Activated naive CD4-positive, alpha-beta T cell treated with anti-CD3 and anti-CD28 coated beads, Interleukin-2, amount 50 U/mL, for 24 hours (primary cell): ENCODE results near the gene AADACL4.
"Not testable (repeated sequence)": the region's sequence is repeated elsewhere in the genome, so short reads cannot be mapped to it uniquely, and the experiment has no call there.

Experiments
- H3K27ac Mint-ChIP-seq: one replicate; pipeline ENCODE4 v1.8.0; 2021; ENCODE audit warnings: mild to moderate bottlenecking, mixed read lengths
- H3K27me3 Mint-ChIP-seq: one replicate; pipeline ENCODE4 v1.8.0; 2021; ENCODE audit warnings: mixed read lengths
- H3K36me3 Mint-ChIP-seq: one replicate; pipeline ENCODE4 v1.8.0; 2021; ENCODE audit warnings: mixed read lengths
- H3K4me1 Mint-ChIP-seq: one replicate; pipeline ENCODE4 v1.8.0; 2021; ENCODE audit warnings: mixed read lengths
- H3K4me3 Mint-ChIP-seq: one replicate; pipeline ENCODE4 v1.8.0; 2021; ENCODE audit warnings: mild to moderate bottlenecking, mixed read lengths
- H3K9me3 Mint-ChIP-seq: one replicate; pipeline ENCODE4 v1.8.0; 2021; ENCODE audit warnings: mixed read lengths

Gene AADACL4

DNA sequence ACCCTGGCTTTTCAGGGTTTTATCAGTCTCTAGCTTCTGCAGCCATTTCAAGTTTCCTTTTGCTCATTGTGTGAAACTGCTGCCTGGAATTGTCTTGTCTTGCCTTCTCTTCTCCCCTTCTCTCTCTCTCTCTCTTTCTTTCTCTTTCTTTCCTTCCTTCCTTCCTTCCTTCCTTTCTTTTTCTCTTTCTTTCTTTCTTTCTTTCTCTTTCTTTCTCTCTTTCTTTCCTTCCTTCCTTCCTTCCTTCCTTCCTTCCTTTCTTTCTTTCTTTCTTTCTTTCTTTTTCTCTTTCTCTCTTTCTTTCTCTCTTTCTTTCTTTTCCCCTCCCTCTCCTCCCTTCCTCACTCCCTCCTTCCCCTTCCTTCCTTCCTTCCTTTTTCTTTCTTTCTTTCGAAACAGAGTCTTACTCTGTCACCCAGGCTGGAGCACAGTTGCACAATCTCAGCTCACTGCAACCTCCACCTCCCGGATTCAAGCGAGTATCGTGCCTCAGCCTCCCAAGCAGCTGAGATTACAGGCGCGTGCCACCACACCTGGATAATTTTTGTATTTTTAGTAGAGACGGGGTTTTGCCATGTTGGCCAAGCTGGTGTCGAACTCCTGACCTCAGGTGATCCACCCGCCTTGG lies 14.1 kb downstream of the AADACL4 start:
- not testable (repeated sequence) for H3K27me3 Mint-ChIP-seq

DNA sequence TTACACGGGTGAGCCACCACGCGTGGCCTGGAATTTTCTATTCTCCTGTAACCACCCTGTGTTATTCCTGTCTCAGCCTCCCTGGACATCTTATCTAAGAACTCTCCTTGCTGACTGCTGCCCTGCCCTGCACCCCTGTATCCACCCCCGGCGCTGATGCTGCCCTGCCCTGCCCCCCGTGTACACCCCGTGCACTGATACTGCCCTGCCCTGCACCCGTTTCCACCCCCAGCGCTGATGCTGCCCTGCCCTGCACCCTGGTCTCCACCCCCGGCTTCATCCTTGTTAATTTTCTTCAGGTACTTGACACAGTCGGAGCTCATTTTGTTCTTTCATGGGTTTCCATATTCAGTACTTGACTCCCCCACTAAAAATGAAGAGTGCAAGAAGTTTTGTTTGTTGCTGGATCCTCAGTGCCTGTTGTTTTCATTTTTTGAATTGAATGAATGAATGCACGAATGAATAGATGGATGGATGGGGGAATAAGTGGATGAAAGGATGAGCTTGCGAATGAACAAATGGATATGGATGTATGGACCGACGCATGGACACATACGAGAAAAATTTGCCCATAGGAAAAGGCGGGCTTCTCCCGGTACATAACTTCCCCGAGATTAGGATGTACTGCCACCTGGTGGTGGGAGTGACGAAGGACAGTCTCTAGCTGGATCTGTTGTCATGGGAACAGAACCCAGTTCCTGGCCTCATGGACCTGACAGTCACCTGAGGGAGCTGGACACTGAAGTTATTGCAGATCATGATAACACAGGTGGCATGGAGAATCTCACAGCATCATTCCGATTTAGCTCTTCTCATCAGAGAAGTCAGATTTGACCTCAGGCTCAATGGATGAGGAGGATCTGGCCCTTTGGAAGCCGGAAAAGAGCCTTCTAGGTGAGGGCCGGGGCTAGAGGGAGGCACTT lies 14.9 kb downstream of the AADACL4 start:
- no peak overlapping the region for H3K27ac Mint-ChIP-seq

More for the DNA sequence above, 14.1 kb downstream of the AADACL4 start:
- not testable (repeated sequence) for H3K4me1 Mint-ChIP-seq, H3K36me3 Mint-ChIP-seq, H3K4me3 Mint-ChIP-seq, H3K27ac Mint-ChIP-seq, H3K9me3 Mint-ChIP-seq

DNA sequence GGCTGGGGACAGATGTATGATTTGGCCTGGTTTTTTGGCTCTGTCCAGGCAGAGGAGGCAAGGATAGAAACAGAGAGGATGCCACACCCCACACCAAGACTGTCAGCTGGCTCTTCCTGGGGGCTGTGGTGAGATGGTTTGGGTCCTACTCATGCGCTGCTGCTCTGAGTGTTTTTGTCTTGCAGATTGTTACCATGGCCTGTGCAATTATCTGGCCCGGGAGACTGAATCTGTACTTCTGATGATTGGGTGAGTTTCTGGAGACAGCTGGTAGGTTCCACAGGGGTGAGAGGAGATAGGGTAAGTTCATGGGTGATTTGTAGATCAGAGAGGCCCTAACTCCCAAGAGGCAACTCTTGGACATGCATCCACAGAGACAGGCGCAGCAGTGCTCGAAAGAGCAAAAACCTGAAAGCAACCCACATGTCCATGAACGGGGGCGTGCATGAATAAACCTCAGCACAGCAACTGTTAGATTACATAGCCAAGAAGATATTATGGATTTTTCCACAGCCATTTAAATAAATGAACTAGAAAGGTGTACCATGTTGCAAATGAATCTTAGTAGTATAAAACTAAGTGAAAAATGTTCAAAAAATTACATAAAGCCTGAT lies 17.8 kb downstream of the AADACL4 start:
- H3K36me3 Mint-ChIP-seq: no peaks in the 10 kb centered on the region
- H3K27me3 Mint-ChIP-seq: no peaks in the 10 kb centered on the region
- H3K9me3 Mint-ChIP-seq: no peaks in the 10 kb centered on the region
- no peak overlapping the region for H3K4me3 Mint-ChIP-seq
- H3K4me1 Mint-ChIP-seq: peaks cover 5% of the 10 kb centered on the region
- H3K27ac Mint-ChIP-seq: no peak overlapping the region

More for the DNA sequence above, 14.9 kb downstream of the AADACL4 start:
- no peaks in the 10 kb centered on the region for H3K9me3 Mint-ChIP-seq
- H3K4me3 Mint-ChIP-seq: peak overlapping the region; percentile 67
- H3K36me3 Mint-ChIP-seq: no peaks in the 10 kb centered on the region
- peaks cover 5% of the 10 kb centered on the region for H3K4me1 Mint-ChIP-seq
- H3K27me3 Mint-ChIP-seq: no peaks in the 10 kb centered on the region

GRCh38 chr1:12662556-12662955 lies 18.7 kb downstream of the AADACL4 start:
- Mint-ChIP-seq H3K9me3 (no peaks in the 10 kb centered on the region), H3K4me3 (no peak overlapping the region), H3K27me3 (no peaks in the 10 kb centered on the region), H3K36me3 (no peaks in the 10 kb centered on the region), H3K4me1 (peaks cover 5% of the 10 kb centered on the region), H3K27ac (no peak overlapping the region)

DNA sequence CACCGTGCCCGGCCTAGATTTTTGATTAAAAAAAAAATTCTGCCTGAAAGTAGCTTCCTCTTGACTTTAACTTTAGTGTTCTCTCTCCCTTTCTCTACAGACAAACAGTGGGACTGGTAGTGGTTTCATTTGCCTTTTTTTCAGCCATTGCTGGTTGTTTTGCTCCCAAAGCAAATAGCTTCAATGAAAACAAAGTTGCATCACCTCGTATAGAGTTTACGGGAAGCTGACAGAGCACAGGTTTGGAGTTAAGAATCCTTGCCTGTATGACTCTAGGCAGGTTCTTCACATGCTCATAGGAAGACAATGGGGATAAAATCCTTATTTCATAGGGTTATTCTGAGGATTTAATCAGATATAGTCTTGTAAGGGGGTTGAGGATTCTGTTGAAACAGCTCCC lies 21.6 kb downstream of the AADACL4 start:
- Mint-ChIP-seq H3K9me3 (no peaks in the 10 kb centered on the region), H3K4me3 (no peak overlapping the region), H3K4me1 (no peaks in the 10 kb centered on the region), H3K27me3 (no peaks in the 10 kb centered on the region), H3K36me3 (no peaks in the 10 kb centered on the region), H3K27ac (no peak overlapping the region)

DNA sequence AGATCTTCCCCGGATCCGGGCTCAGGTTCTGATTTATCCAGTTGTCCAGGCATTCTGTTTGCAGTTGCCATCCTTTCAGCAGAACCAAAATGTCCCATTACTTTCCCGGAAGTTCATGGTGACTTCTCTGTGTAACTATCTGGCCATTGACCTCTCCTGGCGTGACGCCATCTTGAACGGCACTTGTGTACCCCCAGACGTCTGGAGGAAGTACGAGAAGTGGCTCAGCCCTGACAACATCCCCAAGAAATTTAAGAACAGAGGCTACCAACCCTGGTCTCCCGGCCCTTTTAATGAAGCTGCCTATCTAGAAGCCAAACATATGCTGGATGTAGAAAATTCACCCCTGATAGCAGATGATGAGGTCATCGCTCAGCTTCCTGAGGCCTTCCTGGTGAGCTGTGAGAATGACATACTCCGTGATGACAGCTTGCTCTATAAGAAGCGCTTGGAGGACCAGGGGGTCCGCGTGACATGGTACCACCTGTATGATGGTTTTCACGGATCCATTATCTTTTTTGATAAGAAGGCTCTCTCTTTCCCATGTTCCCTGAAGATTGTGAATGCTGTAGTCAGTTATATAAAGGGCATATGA lies 22.4 kb downstream of the AADACL4 start:
- Mint-ChIP-seq H3K27me3 (no peaks in the 10 kb centered on the region), H3K9me3 (no peaks in the 10 kb centered on the region), H3K4me3 (no peak overlapping the region), H3K27ac (no peak overlapping the region), H3K36me3 (no peaks in the 10 kb centered on the region), H3K4me1 (no peaks in the 10 kb centered on the region)

DNA sequence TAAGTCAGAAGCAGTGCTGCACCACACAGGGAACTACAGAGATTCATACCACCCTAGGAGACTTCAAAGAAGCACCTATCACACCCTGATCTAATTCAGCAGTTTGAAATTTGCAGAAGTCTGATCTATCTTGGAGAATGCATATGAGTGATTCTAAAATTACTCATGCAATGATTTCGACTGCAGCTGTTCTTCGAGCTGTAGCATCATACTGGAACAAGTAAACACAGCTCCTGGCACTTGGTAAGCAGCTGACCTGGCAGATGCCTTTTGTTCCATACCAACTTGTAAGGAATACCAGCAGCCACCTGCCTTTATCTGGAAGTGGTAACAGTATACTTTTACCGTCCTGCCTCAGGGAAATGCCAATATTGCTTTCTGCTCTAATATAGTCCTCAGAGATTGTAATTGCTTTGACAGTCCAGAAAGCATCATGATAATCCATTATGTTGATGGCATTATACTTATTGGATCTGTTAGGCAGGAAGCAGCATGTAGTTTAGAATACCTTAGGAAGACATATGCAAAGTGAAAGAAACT lies 25.7 kb downstream of the AADACL4 start:
- Mint-ChIP-seq H3K27ac (no peak overlapping the region), H3K9me3 (no peaks in the 10 kb centered on the region), H3K36me3 (no peaks in the 10 kb centered on the region), H3K4me1 (no peaks in the 10 kb centered on the region), H3K4me3 (no peak overlapping the region), H3K27me3 (no peaks in the 10 kb centered on the region)

DNA sequence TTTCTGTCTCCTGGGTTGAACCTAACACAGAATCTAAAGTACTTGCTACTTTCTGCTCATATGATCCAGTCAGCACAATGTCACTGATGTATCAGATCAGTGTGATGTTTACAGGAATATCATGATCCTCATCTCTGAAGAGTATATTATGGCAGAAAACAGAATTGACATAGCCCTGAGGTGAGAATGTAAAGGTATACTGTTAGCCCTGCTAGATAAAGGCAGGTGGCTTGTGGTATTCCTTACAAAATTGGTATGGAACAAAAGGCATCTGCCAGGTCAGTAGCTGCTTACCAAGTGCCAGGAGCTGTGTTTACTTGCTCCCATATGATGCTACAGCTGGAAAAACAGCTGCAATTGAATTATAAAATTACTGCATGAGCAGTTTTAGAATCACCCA lies 30.5 kb downstream of the AADACL4 start:
- Mint-ChIP-seq H3K27ac (no peak overlapping the region), H3K36me3 (no peaks in the 10 kb centered on the region), H3K9me3 (no peaks in the 10 kb centered on the region), H3K27me3 (peaks cover 2% of the 10 kb centered on the region), H3K4me3 (no peak overlapping the region), H3K4me1 (no peaks in the 10 kb centered on the region)

DNA sequence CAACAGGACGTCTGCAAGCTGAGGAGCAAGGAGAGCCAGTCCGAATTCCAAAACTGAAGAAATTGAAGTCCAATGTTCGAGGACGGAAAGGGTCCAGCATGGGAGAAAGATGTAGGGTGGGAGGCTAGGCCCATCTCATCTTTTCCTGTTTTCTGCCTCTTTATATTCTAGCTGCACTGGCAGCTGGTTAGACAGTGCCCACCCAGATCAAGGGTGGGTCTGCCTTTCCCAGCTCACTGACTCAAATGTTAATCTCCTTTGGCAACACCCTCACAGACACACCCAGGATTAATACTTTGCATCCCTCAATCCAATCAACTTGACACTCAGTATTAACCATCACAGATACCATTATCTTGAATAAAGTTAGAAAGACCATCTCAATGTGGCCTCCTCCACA lies 32.2 kb downstream of the AADACL4 start:
- H3K4me3 Mint-ChIP-seq, H3K27ac Mint-ChIP-seq, H3K9me3 Mint-ChIP-seq, H3K36me3 Mint-ChIP-seq, H3K4me1 Mint-ChIP-seq, H3K27me3 Mint-ChIP-seq: not testable (repeated sequence)

GRCh38 chr1:12677565-12677964 lies 33.7 kb downstream of the AADACL4 start:
- Mint-ChIP-seq H3K4me3 (no peak overlapping the region), H3K9me3 (peaks cover 4% of the 10 kb centered on the region), H3K4me1 (no peaks in the 10 kb centered on the region), H3K27me3 (peaks cover 9% of the 10 kb centered on the region), H3K36me3 (peaks cover 5% of the 10 kb centered on the region), H3K27ac (no peak overlapping the region)

DNA sequence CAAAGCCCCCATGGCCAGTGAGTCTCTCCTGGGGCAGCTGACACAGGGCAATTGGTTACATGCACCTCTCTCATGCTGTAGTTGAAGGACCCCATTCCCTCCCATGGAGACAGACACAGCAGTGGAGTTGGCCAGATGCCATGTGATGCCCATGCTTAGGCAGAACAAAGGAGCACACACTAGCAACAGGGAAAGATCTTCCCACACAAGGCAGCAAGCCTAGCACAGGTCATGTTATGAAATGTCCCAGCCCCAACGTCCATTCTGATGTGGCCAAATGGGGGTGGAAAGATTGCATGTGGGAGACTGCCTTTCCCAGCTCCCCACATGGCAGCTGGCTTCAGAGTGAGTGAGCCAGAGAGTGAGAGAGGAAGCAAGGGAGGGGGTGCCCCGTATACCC lies 34.5 kb downstream of the AADACL4 start:
- Mint-ChIP-seq H3K27me3 (peaks cover 14% of the 10 kb centered on the region), H3K9me3 (peaks cover 4% of the 10 kb centered on the region), H3K4me1 (no peaks in the 10 kb centered on the region), H3K36me3 (peaks cover 5% of the 10 kb centered on the region), H3K4me3 (no peak overlapping the region), H3K27ac (peak overlapping the region; percentile 4)

GRCh38 chr1:12678820-12679219 lies 34.9 kb downstream of the AADACL4 start:
- Mint-ChIP-seq H3K4me3 (no peak overlapping the region), H3K36me3 (peaks cover 5% of the 10 kb centered on the region), H3K27me3 (peaks cover 15% of the 10 kb centered on the region), H3K4me1 (no peaks in the 10 kb centered on the region), H3K9me3 (peaks cover 4% of the 10 kb centered on the region), H3K27ac (no peak overlapping the region)

GRCh38 chr1:12690156-12690555 lies 46.3 kb downstream of the AADACL4 start:
- H3K4me3 Mint-ChIP-seq: no peak overlapping the region

GRCh38 chr1:12692967-12693782 lies 49.3 kb downstream of the AADACL4 start:
- H3K9me3 Mint-ChIP-seq: no peaks in the 10 kb centered on the region
- no peaks in the 10 kb centered on the region for H3K4me1 Mint-ChIP-seq
- H3K4me3 Mint-ChIP-seq: no peak overlapping the region
- H3K27me3 Mint-ChIP-seq: no peaks in the 10 kb centered on the region
- H3K27ac Mint-ChIP-seq: no peak overlapping the region
- no peaks in the 10 kb centered on the region for H3K36me3 Mint-ChIP-seq

More at GRCh38 chr1:12690156-12690555, 46.3 kb downstream of the AADACL4 start:
- no peaks in the 10 kb centered on the region for H3K36me3 Mint-ChIP-seq
- no peak overlapping the region for H3K27ac Mint-ChIP-seq
- no peaks in the 10 kb centered on the region for H3K4me1 Mint-ChIP-seq
- H3K9me3 Mint-ChIP-seq: no peaks in the 10 kb centered on the region
- H3K27me3 Mint-ChIP-seq: peaks cover 2% of the 10 kb centered on the region

GRCh38 chr1:12696658-12697057 lies 52.8 kb downstream of the AADACL4 start:
- Mint-ChIP-seq H3K4me3 (no peak overlapping the region), H3K4me1 (no peaks in the 10 kb centered on the region), H3K27ac (no peak overlapping the region), H3K9me3 (no peaks in the 10 kb centered on the region), H3K36me3 (peaks cover 1% of the 10 kb centered on the region), H3K27me3 (peaks cover 10% of the 10 kb centered on the region)
